ENCODE data around the gene ST6GAL1.

- TF ChIP-seq, protein P1, sequence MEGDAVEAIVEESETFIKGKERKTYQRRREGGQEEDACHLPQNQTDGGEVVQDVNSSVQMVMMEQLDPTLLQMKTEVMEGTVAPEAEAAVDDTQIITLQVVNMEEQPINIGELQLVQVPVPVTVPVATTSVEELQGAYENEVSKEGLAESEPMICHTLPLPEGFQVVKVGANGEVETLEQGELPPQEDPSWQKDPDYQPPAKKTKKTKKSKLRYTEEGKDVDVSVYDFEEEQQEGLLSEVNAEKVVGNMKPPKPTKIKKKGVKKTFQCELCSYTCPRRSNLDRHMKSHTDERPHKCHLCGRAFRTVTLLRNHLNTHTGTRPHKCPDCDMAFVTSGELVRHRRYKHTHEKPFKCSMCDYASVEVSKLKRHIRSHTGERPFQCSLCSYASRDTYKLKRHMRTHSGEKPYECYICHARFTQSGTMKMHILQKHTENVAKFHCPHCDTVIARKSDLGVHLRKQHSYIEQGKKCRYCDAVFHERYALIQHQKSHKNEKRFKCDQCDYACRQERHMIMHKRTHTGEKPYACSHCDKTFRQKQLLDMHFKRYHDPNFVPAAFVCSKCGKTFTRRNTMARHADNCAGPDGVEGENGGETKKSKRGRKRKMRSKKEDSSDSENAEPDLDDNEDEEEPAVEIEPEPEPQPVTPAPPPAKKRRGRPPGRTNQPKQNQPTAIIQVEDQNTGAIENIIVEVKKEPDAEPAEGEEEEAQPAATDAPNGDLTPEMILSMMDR (IDR thresholded peaks at IDR 0.05), result no peak
- no peak for TF ChIP-seq ZFX (IDR thresholded peaks at IDR 0.05; ENCODE audit: borderline replicate concordance)
Observed at GRCh38 chr3:186925826-186926225, 4.5 kb upstream of the ST6GAL1 start.
